Colonic mucosa (tissue), 4 donors: Measurements from ENCODE around the gene PKMYT1. TPM values are rescaled to one million over a fixed set of nuclear protein-coding genes. Genes with fewer than 3 reads are reported as not detected.
"Not testable (repeated sequence)": the region's sequence is repeated elsewhere in the genome, so short reads cannot be mapped to it uniquely, and the experiment has no call there.

Experiments
- DNase-seq: peaks from one replicate; pipeline ENCODE4 v3.0.0-alpha.2; 2020
- H3K27ac ChIP-seq: fragments of 200-600 bp; one replicate; pipeline ENCODE4 v1.8.0; 2021
- H3K27me3 ChIP-seq: fragments of 200-600 bp; one replicate; pipeline ENCODE4 v1.8.0; 2021
- H3K36me3 ChIP-seq: fragments of 200-600 bp; one replicate; pipeline ENCODE4 v1.8.0; 2021
- H3K4me1 ChIP-seq: fragments of 200-600 bp; one replicate; pipeline ENCODE4 v1.8.0; 2021; ENCODE audit warnings: mild to moderate bottlenecking
- H3K4me3 ChIP-seq: fragments of 200-600 bp; one replicate; pipeline ENCODE4 v1.8.0; 2021
- H3K9ac ChIP-seq, 2 donors: one replicate each; pipeline ENCODE4 v1.7.0; 2013; ENCODE audit warnings: control low read depth in 2 of 2, low read depth in 2 of 2, low read length in 2 of 2
- H3K9me3 ChIP-seq: fragments of 200-600 bp; one replicate; pipeline ENCODE4 v1.8.0; 2021
- intact Hi-C: fragments of 100-400 bp; cut with DNase I; formaldehyde crosslinking; loops from one replicate; pipeline ENCODE4 v1.14.1; 2022
- total RNA-seq, 2 donors: library from RNA; stranded (reverse); fragmentation: NEBNext Ultra II Directional in 1 of 2; extraction: Animal tissue kit (Norgen Biotek cat#: 25700) in 1 of 2; gene quantifications; one replicate each; pipeline ENCODE4 v1.2.1, GENCODE V29; 2021
- TF ChIP-seq, protein P1 (sequence below): fragments of 200-600 bp; IDR thresholded peaks from one replicate; pipeline ENCODE4 v1.8.0; 2022; ENCODE audit warnings: antibody characterized with exemption, mild to moderate bottlenecking
- donor health status: healthy.
- donor health status: DM: no; HTN: no; CAD: no.
- donor health status: DM: no; HTN: no; CAD: no.

PKMYT1 gene
- total RNA-seq, 2 donors from 2014 or later: 9.5 to 76.6 TPM

DNA sequence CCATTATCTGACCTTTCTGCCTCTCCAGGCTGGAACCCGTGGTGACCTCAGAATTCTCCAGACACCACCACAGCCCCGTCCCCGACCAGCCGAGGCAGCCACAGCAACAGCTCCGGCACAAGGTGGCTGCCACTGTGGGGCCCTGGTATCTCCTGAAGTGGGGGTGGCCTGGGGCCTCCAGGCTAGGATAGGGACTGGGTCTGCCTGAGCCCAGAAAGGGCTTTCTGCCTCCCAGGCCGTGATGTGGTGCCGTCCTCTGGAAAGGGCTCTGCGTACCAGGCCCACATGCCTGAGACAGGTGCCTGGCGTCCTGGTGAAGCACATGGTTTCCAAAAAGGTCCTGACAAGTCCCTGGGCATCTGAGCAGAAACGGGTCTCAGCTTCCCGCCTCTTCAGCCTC lies 51.5 kb downstream of the PKMYT1 start:
- TF ChIP-seq, protein P1, sequence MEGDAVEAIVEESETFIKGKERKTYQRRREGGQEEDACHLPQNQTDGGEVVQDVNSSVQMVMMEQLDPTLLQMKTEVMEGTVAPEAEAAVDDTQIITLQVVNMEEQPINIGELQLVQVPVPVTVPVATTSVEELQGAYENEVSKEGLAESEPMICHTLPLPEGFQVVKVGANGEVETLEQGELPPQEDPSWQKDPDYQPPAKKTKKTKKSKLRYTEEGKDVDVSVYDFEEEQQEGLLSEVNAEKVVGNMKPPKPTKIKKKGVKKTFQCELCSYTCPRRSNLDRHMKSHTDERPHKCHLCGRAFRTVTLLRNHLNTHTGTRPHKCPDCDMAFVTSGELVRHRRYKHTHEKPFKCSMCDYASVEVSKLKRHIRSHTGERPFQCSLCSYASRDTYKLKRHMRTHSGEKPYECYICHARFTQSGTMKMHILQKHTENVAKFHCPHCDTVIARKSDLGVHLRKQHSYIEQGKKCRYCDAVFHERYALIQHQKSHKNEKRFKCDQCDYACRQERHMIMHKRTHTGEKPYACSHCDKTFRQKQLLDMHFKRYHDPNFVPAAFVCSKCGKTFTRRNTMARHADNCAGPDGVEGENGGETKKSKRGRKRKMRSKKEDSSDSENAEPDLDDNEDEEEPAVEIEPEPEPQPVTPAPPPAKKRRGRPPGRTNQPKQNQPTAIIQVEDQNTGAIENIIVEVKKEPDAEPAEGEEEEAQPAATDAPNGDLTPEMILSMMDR: no peak
- H3K27ac ChIP-seq: no peak overlapping the region
- peaks cover 3% of the 10 kb centered on the region for H3K4me1 ChIP-seq
- H3K9me3 ChIP-seq: no peaks in the 10 kb centered on the region
- intact Hi-C loops: no loop called here
- H3K9ac ChIP-seq: no peak overlapping the region
- no peaks in the 10 kb centered on the region for H3K27me3 ChIP-seq
- DNase-seq: no peak
- no peaks in the 10 kb centered on the region for H3K36me3 ChIP-seq
- no peak overlapping the region for H3K4me3 ChIP-seq

DNA sequence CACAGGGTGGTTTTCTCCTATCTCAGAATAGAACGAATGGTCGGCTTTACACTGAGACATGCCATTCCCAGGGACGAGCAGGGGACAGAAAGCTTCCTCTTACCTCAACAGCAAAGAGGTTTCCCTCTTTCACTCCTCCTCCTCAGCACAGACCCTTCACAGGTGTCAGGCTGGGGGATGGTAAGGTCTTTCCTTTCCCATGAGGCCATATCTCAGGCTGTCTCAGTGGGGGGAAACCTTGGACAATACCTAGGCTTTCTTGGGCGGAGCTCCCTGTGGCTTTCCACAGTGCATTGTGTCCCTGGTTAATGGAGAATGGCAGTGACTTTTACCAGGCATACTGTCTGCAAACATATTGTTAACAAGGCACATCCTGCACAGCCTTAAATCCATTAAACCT lies 52.1 kb downstream of the PKMYT1 start:
- H3K4me3 ChIP-seq, H3K9ac ChIP-seq, H3K27me3 ChIP-seq, H3K9me3 ChIP-seq, H3K27ac ChIP-seq, intact Hi-C loops, H3K4me1 ChIP-seq, H3K36me3 ChIP-seq, DNase-seq: not testable (repeated sequence)

DNA sequence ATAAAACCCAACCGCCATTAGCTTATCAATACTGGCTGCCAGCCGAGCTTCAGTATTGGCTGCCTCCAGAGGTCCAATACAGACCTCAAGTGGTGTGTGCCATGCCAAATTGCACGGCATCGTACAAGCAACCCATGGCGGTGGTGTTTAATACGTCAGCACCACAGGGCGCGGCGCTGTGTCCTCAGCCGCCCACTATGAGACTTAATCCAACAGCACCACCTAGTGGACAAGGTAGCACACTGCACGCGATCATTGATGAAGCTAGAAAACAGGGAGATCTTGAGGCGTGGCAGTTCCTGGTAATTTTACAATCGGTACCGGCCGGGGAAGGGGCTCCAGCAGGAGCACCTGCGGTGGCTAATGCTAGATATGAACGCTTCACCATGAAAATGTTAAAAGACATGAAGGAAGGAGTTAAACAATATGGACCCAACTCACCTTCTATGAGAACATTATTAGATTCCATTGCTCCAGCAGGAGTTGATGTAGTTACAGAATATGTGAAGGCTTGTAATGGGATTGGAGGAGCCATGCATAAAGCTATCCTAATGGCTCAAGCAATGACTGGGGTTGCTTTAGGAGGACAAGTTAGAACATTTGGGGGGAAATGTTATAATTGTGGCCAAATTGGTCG lies 53.1 kb downstream of the PKMYT1 start:
- TF ChIP-seq, protein P1: peak; percentile 98
- no peaks in the 10 kb centered on the region for H3K36me3 ChIP-seq
- intact Hi-C loops: no loop called here
- H3K27ac ChIP-seq: no peak overlapping the region
- H3K9ac ChIP-seq: peak overlapping the region in 1 of 2 donors; percentile 24
- H3K4me1 ChIP-seq: peaks cover 3% of the 10 kb centered on the region
- peak; percentile 93 for DNase-seq
- H3K9me3 ChIP-seq: no peaks in the 10 kb centered on the region
- no peaks in the 10 kb centered on the region for H3K27me3 ChIP-seq
- H3K4me3 ChIP-seq: no peak overlapping the region

DNA sequence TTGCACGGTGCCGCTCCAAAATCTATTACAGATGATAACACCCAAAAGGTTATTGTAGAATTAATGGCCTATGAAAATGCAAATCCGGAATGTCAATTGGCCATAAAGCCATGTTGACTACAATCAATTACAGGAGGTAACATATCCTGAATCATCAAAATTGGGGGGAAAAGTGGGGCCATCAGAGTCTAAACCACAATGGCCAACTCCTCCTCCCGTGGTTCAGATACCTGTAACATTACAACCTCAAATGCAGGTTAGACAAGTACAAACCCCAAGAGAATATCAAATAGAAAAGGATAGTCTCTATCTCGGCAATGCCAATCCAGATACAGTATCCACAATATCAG lies 53.6 kb downstream of the PKMYT1 start:
- Histone ChIP-seq H3K27me3 (no peaks in the 10 kb centered on the region), H3K4me1 (peaks cover 3% of the 10 kb centered on the region), H3K36me3 (no peaks in the 10 kb centered on the region), H3K27ac (no peak overlapping the region), H3K9ac (no peak overlapping the region), H3K9me3 (no peaks in the 10 kb centered on the region), H3K4me3 (no peak overlapping the region)
- no peak for DNase-seq
- intact Hi-C loops: no loop called here
- TF ChIP-seq, protein P1: no peak

DNA sequence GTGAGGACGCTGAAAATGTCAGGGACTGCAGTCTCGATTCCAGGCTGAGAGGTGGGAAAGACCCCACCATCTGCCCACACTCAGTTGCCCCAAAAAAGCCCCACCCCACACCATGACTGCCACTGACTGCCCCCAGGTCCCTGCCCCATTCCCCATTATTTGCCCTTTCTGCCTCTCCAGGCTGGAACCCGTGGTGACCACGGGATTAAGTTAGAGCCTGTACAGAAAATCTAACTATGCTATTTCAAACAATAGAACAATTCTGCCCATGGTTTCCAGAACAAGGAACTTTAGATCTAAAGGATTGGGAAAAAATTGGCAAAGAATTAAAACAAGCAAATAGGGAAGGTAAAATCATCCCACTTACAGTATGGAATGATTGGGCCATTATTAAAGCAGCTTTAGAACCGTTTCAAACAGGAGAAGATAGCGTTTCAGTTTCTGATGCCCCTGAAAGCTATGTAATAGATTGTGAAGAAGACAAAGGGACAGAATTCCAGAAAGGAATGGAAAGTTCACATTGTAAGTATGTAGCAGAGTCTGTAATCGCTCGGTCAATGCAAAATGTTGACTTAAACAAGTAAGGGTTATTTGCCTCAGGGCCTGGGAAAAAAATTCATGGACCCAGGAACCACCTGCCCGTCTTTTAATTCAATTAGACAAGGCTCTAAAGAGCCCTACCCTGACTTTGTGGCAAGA lies 54.1 kb downstream of the PKMYT1 start:
- Histone ChIP-seq H3K36me3 (no peaks in the 10 kb centered on the region), H3K27me3 (no peaks in the 10 kb centered on the region), H3K4me1 (peaks cover 3% of the 10 kb centered on the region), H3K9me3 (no peaks in the 10 kb centered on the region), H3K4me3 (no peak overlapping the region), H3K9ac (no peak overlapping the region), H3K27ac (no peak overlapping the region)
- TF ChIP-seq, protein P1: no peak
- intact Hi-C loops: no loop called here
- DNase-seq: no peak
